SK-N-SH (cell line): ENCODE data around the gene TPSG1.
"Not testable (repeated sequence)": the region's sequence is repeated elsewhere in the genome, so short reads cannot be mapped to it uniquely, and the experiment has no call there.

Experiments used
- GABPA ChIP-seq: IDR thresholded peaks from 2 replicates; pipeline ENCODE4 v1.4.0; 2012; ENCODE audit warnings: low read depth, mild to moderate bottlenecking
- RFX5 ChIP-seq: IDR thresholded peaks from 2 replicates; pipeline ENCODE4 v1.6.1; 2012; ENCODE audit warnings: mild to moderate bottlenecking, improper control_type of control experiment, low read length

DNA sequence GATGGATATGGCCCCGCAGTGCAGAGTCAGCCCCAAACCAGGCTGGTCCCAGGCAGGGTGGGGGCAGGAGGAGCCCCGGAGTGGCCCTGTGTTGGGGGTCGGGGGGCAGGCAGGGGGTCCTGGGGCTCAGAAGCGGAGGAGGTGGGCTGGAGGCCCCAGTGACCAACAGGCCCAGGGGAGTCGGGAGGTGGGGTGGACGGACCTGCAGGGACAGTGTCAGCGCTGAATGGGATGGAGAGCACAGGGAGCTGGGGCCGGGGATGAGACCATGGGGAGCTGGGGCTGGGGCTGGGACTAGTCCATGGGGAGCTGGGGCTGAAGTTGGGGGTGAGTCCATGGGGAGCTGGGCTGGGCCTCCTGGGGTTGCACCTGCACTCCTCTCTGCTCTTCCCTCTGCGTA lies 14.5 kb upstream of the TPSG1 start:
- not testable (repeated sequence) for TF ChIP-seq GABPA, RFX5
